Activated CD4-positive, alpha-beta T cell treated with anti-CD3 and anti-CD28 coated beads for 36 hours (primary cell): ENCODE results near the gene GNAT3. TPM values are rescaled to one million over a fixed set of nuclear protein-coding genes. Genes with fewer than 3 reads are reported as not detected.
A peak's percentile ranks its signal among the peaks of the same experiment; 100 is the strongest.

Source experiments
- ATAC-seq: fragments of 200-7000 bp; cut with Tn5 transposase; one replicate; pipeline ENCODE4 v1.10.0; 2021; ENCODE audit warnings: mild to moderate bottlenecking, moderate library complexity
- CTCF ChIA-PET: fragments of 350-600 bp; sonication (Branson Sonifier 250); formaldehyde crosslinking; loops from one replicate; lab custom pipeline; 2021; ENCODE audit warnings: antibody characterized with exemption; lab: Charles Lee
- POLR2A ChIA-PET: fragments of 350-600 bp; sonication (Branson Sonifier 250); formaldehyde crosslinking; loops from one replicate; lab custom pipeline; 2021; ENCODE audit warnings: antibody characterized with exemption, inconsistent platforms; lab: Charles Lee
- DNase-seq: peaks from one replicate; pipeline ENCODE4 v3.0.0-alpha.2; 2020
- H3K27ac Mint-ChIP-seq: one replicate; pipeline ENCODE4 v1.8.0; 2021; ENCODE audit warnings: mixed read lengths
- H3K27me3 Mint-ChIP-seq: one replicate; pipeline ENCODE4 v1.8.0; 2021; ENCODE audit warnings: mixed read lengths
- H3K36me3 Mint-ChIP-seq: one replicate; pipeline ENCODE4 v1.8.0; 2021; ENCODE audit warnings: low read depth, mixed read lengths
- H3K4me1 Mint-ChIP-seq: one replicate; pipeline ENCODE4 v1.8.0; 2021; ENCODE audit warnings: mixed read lengths
- H3K4me3 Mint-ChIP-seq: one replicate; pipeline ENCODE4 v1.8.0; 2021; ENCODE audit warnings: mild to moderate bottlenecking, moderate library complexity, mixed read lengths
- H3K9me3 Mint-ChIP-seq: one replicate; pipeline ENCODE4 v1.8.0; 2021; ENCODE audit warnings: low read depth, mixed read lengths
- intact Hi-C, 2 experiments: fragments of 100-400 bp; cut with DNase I in 1 of 2; cut with micrococcal nuclease in 1 of 2; formaldehyde crosslinking; loops; one replicate each; pipeline versions ENCODE4 v1.14.2 to v1.15.1; 2022 to 2024; cut with DNase I, micrococcal nuclease
- total RNA-seq, 2 experiments: library from RNA; stranded (reverse); gene quantifications; one replicate each; pipeline ENCODE4 v1.2.3, GENCODE V29; 2021

The GNAT3 gene
- total RNA-seq, 2 experiments from 2014 or later = not detected

DNA sequence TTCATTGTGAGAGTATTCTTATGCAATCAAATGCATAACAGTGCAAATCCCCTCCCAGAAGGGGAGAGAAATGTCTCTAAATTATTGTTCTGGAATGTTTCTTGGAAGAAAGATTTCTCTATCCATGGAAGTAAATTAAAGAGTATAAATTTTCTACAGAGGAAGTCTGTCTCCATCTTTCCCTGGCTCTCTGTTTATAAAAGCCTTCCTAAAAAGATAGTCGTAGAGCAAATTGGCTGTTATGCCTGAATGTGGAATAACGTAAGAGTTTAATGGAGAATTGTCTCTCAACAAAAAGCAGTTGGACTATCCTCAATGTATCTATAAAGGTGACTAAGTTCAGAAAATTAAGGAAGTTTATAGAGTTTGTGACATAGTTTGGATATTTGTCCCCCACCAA, 76.3 kb downstream of the GNAT3 start:
- no peak for DNase-seq
- Mint-ChIP-seq H3K36me3 (no peaks in the 10 kb centered on the region), H3K27me3 (no peaks in the 10 kb centered on the region), H3K27ac (no peak overlapping the region), H3K4me1 (no peaks in the 10 kb centered on the region), H3K9me3 (peaks cover 6% of the 10 kb centered on the region), H3K4me3 (no peak overlapping the region)
- intact Hi-C loops = no loop called here
- ChIA-PET CTCF (no interaction called here), POLR2A (no interaction called here)
- no peak for ATAC-seq

DNA sequence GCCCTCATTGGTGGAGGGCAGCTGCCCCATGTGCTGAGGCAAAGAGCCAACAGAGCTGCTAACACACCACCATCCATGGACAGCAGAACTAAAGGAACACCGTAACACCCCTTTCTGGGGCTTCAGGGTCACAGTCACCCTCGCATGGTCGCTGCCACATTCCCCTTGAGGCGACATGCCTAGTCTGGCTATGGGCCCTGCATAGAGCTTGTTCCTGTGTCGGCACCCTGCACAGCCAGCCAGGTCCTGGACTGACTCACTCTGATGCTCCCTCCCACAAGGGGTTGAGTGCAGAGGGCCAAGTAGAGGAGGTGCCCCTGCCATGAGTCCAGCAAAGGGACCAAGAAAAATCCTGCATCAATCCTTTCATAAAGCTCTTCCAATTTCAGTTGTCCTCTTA, 77.8 kb downstream of the GNAT3 start:
- H3K27ac Mint-ChIP-seq = no peak overlapping the region
- ChIA-PET POLR2A (no interaction called here), CTCF (no interaction called here)
- intact Hi-C loops = no loop called here
- DNase-seq (no peak), ATAC-seq (no peak)
- H3K4me1 Mint-ChIP-seq = no peaks in the 10 kb centered on the region
- peaks cover 6% of the 10 kb centered on the region for H3K9me3 Mint-ChIP-seq
- no peaks in the 10 kb centered on the region for H3K27me3 Mint-ChIP-seq
- H3K36me3 Mint-ChIP-seq = no peaks in the 10 kb centered on the region
- H3K4me3 Mint-ChIP-seq = no peak overlapping the region

DNA sequence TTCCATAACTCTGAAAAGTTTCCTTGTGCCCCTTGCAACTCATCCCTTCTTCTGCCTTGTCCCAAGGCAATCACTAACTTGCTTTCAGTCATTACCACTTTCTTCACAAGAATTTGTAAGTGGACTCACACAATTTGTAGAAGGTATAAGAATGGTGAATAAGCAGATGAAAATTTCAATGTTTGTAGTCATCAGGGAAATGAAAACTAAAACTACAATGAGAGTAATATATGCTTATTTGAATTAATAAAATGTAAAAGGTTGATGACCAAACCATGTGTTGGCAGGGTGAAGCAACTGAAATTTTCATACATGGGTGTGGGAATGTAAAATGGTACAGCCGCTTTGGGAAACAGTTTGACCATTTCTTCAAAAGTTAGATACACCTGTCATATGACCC, 79.7 kb downstream of the GNAT3 start:
- Mint-ChIP-seq H3K4me3 (no peak overlapping the region), H3K36me3 (no peaks in the 10 kb centered on the region), H3K27ac (no peak overlapping the region), H3K9me3 (peaks cover 6% of the 10 kb centered on the region), H3K4me1 (no peaks in the 10 kb centered on the region), H3K27me3 (no peaks in the 10 kb centered on the region)
- CTCF ChIA-PET = no interaction called here
- POLR2A ChIA-PET = no interaction called here
- no peak for ATAC-seq
- intact Hi-C loops = no loop called here
- no peak for DNase-seq

DNA sequence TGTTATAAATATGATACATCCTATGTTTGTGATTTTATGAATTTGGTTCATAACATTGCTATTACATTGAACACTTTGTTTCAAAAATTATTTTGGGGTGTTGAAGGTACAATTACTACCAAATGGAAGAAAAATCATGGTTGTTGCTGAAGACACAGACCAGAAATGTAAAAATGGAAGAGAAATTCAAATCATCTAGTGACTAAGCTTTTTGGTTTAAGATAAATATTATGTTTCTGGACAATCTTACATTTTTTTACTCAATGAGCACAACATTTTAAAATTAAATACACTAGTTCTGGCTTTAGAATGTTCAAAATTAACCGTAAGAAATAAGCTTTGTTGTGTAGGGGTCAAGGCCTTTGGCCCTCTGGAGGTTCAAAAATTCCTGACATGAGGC, 82.7 kb downstream of the GNAT3 start:
- H3K4me1 Mint-ChIP-seq = no peaks in the 10 kb centered on the region
- CTCF ChIA-PET = interaction anchor here (0.5 to 1.6 kb wide), 3 partner anchors 9 to 939 kb away, joined by 3 to 4 read pairs (median 3); no protein-coding TSS in a partner anchor
- POLR2A ChIA-PET = no interaction called here
- no peaks in the 10 kb centered on the region for H3K36me3 Mint-ChIP-seq
- no peak overlapping the region for H3K4me3 Mint-ChIP-seq
- DNase-seq = no peak
- ATAC-seq = no peak
- H3K27ac Mint-ChIP-seq = no peak overlapping the region
- no peaks in the 10 kb centered on the region for H3K9me3 Mint-ChIP-seq
- no peaks in the 10 kb centered on the region for H3K27me3 Mint-ChIP-seq
- intact Hi-C loops = loop anchor here in 1 of 2 experiments (2.0 kb wide), 1 partner anchor 230 kb away; no protein-coding TSS in a partner anchor

DNA sequence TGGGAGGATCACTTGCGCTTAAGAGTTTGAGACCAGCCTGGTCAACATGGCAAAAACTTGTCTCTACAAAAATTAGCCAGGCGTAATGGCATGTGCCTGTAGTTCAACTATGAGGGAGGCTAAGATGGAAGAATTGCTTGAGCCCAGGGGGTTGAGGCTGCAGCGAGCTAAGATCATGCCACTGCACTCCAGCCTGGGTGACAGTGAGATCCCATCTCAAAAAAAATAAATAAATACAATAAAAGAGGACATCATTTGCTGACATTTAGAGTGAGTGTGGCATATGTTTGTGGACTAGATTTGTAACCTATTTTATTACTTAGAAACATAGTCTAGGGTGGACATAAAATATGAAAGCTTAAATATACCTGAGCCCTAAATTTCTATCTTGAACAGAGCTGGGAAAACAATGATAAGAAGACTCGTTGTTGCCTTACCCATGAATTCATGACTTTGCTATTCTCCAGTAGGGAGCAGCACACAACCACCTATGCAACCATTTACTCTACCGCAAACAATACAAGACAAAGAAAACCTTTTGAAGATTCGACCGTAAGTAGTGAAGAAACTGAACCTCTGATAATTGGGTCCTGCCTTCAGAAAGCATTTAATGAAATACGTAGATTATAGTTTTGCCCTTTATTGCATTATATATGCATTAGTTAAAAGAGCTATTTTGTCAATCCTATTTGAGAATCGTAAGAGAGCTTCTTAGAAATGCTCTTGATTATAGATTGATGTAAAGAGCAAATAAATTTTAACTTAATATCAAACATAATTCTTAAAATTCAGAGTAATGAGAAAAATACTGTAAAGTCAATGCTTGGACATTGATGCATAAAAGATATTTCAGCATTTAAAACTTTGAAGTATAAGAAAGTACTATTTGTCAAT, 83.5 kb downstream of the GNAT3 start:
- H3K27me3 Mint-ChIP-seq = no peaks in the 10 kb centered on the region
- no peak overlapping the region for H3K4me3 Mint-ChIP-seq
- no peaks in the 10 kb centered on the region for H3K36me3 Mint-ChIP-seq
- intact Hi-C loops = loop anchor here (1.0 to 2.0 kb wide), 2 partner anchors 230 to 231 kb away; no protein-coding TSS in a partner anchor
- ChIA-PET CTCF (interaction anchor here (0.5 to 1.6 kb wide), 3 partner anchors 9 to 940 kb away, joined by 3 to 4 read pairs (median 3); no protein-coding TSS in a partner anchor), POLR2A (no interaction called here)
- H3K27ac Mint-ChIP-seq = no peak overlapping the region
- H3K4me1 Mint-ChIP-seq = no peaks in the 10 kb centered on the region
- no peak for ATAC-seq
- H3K9me3 Mint-ChIP-seq = no peaks in the 10 kb centered on the region
- DNase-seq = peak; percentile 7

DNA sequence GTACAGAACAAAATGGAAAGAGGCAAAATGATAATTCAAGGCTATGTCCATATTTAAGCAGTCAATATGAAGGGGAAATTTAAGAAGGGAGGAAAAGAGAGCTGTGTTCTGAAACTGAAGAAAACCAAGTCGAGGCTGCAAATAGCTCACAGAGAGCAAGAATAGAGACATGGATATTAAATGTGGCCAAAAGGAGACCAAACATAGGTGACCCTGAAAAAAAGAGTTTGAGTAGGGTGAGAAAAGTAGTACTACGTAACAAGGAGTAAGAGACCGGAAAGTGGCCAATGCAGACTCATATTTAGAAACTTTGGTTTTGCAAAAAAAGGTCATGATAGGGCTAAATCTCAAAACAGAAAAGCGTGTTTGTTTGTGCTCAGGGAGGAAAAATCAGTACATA, 84.6 kb downstream of the GNAT3 start:
- no peak for DNase-seq
- intact Hi-C loops = no loop called here
- Mint-ChIP-seq H3K36me3 (no peaks in the 10 kb centered on the region), H3K27ac (no peak overlapping the region), H3K9me3 (no peaks in the 10 kb centered on the region), H3K4me3 (no peak overlapping the region), H3K4me1 (no peaks in the 10 kb centered on the region), H3K27me3 (no peaks in the 10 kb centered on the region)
- POLR2A ChIA-PET = no interaction called here
- no peak for ATAC-seq
- CTCF ChIA-PET = interaction anchor here (1.5 kb wide), 1 partner anchor 322 kb away, joined by 3 read pairs; no protein-coding TSS in a partner anchor

DNA sequence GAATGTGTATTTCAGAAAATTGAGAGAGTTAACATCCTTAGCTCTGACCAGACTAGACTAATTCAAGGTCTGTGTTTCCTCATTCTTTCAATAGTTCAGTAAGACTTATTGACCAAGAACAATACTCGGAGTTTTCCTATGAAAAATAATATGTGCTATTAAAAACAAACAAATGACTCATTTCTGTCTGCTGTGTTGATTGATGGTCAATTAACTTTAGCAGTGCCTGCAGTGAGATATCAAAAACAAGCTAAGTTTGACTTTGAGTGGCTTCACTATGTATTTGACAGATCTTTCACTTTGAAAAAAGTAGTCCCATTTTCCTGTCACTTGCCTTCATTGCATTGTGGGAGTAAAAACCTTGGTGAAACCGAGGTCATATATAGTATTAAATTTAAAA, 91.0 kb downstream of the GNAT3 start:
- CTCF ChIA-PET = no interaction called here
- Mint-ChIP-seq H3K27ac (no peak overlapping the region), H3K4me1 (no peaks in the 10 kb centered on the region), H3K36me3 (no peaks in the 10 kb centered on the region), H3K27me3 (no peaks in the 10 kb centered on the region), H3K4me3 (no peak overlapping the region), H3K9me3 (no peaks in the 10 kb centered on the region)
- ATAC-seq (no peak), DNase-seq (no peak)
- POLR2A ChIA-PET = no interaction called here
- intact Hi-C loops = no loop called here

DNA sequence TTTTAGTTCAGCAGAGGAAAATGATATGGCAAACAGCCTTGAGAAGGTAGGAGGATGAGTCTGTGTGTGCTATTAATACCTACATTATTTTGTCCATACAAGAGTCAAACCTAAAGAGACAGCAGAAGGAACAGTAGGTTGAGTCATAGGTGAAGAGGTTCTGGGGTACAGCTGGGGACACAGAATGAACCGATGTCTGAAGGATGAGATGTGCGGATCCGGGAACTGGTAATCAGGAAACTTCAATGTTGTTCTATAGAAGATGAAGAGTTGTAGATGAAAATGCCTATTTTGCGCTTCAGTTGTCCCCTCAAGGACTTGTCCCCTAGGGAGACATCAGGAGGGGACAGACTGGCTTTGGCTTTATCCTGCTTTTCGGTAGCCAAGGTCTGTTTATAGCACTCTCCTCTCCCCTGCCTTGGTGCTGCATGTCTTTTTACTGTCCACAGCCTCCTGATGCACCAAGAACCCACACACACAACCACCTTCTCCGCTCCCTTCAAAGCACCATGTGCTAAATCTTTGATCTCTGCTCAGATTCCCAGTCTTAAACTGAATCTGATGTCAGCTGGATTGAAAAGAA, 94.6 kb downstream of the GNAT3 start:
- DNase-seq (no peak), ATAC-seq (no peak)
- Mint-ChIP-seq H3K4me3 (no peak overlapping the region), H3K27ac (no peak overlapping the region), H3K36me3 (no peaks in the 10 kb centered on the region), H3K9me3 (no peaks in the 10 kb centered on the region), H3K27me3 (no peaks in the 10 kb centered on the region), H3K4me1 (no peaks in the 10 kb centered on the region)
- POLR2A ChIA-PET = no interaction called here
- intact Hi-C loops = no loop called here
- CTCF ChIA-PET = no interaction called here

DNA sequence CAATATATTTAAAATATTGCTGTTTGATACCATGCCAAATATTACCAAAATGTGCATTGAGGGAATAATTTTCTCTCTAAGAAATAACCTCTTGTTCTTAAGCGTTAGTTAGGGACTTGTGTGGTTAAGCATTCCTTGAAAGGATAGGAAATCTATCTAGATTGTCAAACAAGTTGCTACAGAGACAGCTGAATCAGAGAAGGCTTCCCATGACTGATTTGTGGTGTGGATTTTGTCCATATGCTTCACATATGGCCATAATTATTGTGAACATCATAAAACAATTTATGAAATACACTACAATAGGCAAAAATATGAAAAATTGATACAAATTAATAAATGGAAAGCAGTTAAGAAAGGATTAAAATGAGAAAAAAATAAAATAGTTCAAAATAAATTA, 96.3 kb downstream of the GNAT3 start:
- H3K4me3 Mint-ChIP-seq = no peak overlapping the region
- H3K9me3 Mint-ChIP-seq = no peaks in the 10 kb centered on the region
- intact Hi-C loops = no loop called here
- no peaks in the 10 kb centered on the region for H3K4me1 Mint-ChIP-seq
- POLR2A ChIA-PET = no interaction called here
- no peaks in the 10 kb centered on the region for H3K36me3 Mint-ChIP-seq
- H3K27ac Mint-ChIP-seq = no peak overlapping the region
- DNase-seq (no peak), ATAC-seq (no peak)
- CTCF ChIA-PET = no interaction called here
- H3K27me3 Mint-ChIP-seq = no peaks in the 10 kb centered on the region

DNA sequence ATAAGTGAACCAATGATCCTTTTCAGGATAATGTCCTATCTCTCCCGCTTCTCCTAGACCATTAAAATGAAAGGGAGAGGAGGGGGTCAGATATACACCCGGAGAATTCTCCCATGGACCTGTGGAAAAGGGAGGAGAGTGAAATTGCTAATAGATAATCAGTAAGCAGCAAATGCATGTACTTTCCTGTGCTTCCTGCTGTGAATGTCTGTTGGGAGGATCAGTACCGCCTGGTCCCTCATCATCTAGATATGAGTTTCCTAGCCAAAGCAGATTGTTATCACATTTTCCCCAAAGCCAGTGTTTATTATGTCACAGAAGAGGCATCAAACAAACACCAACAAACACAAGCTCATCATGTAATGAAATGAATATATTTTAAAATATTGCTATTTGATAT, 96.8 kb downstream of the GNAT3 start:
- no peak overlapping the region for H3K27ac Mint-ChIP-seq
- no peaks in the 10 kb centered on the region for H3K27me3 Mint-ChIP-seq
- no peaks in the 10 kb centered on the region for H3K36me3 Mint-ChIP-seq
- POLR2A ChIA-PET = no interaction called here
- H3K4me1 Mint-ChIP-seq = no peaks in the 10 kb centered on the region
- no peaks in the 10 kb centered on the region for H3K9me3 Mint-ChIP-seq
- no peak for ATAC-seq
- H3K4me3 Mint-ChIP-seq = no peak overlapping the region
- intact Hi-C loops = no loop called here
- DNase-seq = no peak
- CTCF ChIA-PET = no interaction called here

DNA sequence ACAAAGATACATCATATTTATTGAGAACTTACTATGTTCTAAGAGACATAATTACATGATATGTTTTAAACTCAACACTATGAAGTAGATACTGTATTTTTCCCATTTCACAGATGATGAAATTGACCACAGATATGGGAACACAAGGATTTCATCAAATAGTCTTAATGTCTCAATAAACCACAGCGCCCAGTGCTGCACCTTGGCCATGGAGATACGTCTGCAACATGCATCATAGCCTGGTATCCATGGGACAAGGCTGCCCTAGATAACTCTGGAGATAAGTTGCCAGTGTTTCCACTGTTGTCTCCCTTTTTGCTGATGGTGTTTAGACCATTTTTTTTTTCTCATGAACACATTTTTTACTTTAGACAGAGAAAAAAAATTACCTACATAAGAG, 97.5 kb downstream of the GNAT3 start:
- POLR2A ChIA-PET = no interaction called here
- DNase-seq (no peak), ATAC-seq (no peak)
- no peaks in the 10 kb centered on the region for H3K9me3 Mint-ChIP-seq
- H3K27ac Mint-ChIP-seq = no peak overlapping the region
- no peaks in the 10 kb centered on the region for H3K36me3 Mint-ChIP-seq
- no peaks in the 10 kb centered on the region for H3K4me1 Mint-ChIP-seq
- intact Hi-C loops = no loop called here
- H3K4me3 Mint-ChIP-seq = no peak overlapping the region
- CTCF ChIA-PET = no interaction called here
- H3K27me3 Mint-ChIP-seq = no peaks in the 10 kb centered on the region

DNA sequence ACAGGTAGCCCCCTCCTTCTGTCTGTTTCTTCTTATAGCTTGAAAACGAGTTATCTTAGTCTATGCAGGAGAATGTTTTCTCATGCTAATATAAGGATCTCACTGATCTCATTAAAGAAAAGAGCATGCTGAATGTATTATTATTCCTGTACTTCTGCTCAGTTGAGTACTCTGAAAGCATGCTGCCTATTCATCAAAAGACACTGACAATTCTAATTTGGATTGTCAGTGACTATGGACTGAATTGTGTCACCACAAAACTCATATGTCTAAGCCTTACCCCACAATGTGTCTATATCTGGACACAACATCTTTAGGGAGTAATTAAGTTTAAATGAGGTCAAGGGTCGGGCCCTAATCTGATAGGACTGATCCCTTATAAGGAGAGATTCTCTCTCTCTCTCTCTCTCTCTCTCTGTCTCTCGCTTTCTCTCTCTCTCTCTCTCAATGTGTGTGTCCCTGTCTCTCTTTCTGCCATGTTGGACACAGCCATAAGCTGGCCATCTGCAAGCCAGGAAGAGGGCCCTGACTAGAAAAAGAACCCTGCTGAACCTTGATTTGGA, 98.4 kb downstream of the GNAT3 start:
- Mint-ChIP-seq H3K27ac (no peak overlapping the region), H3K4me1 (no peaks in the 10 kb centered on the region), H3K27me3 (no peaks in the 10 kb centered on the region), H3K9me3 (no peaks in the 10 kb centered on the region), H3K4me3 (no peak overlapping the region), H3K36me3 (no peaks in the 10 kb centered on the region)
- intact Hi-C loops = no loop called here
- ChIA-PET POLR2A (no interaction called here), CTCF (no interaction called here)
- ATAC-seq = no peak
- DNase-seq = no peak
